Naive B cell (primary cell): Measurements from ENCODE around the gene KCNK4. TPM values are rescaled to one million over a fixed set of nuclear protein-coding genes. Genes with fewer than 3 reads are reported as not detected.
"Not testable (repeated sequence)": the region's sequence is repeated elsewhere in the genome, so short reads cannot be mapped to it uniquely, and the experiment has no call there.

Experiments
- ATAC-seq, 2 donors: fragments of 150-1000 bp; cut with Tn5 transposase; 2 replicates each; pipeline ENCODE4 v1.10.0; 2021; ENCODE audit warnings: low read depth in 2 of 2, mild to moderate bottlenecking in 2 of 2, moderate library complexity in 2 of 2
- DNase-seq: peaks from one replicate; pipeline ENCODE4 v3.0.0; 2022
- H3K27ac Mint-ChIP-seq, 6 donors: one replicate each; pipeline ENCODE4 v1.8.0; 2020 to 2022; ENCODE audit warnings: mild to moderate bottlenecking in 6 of 6, mixed read lengths in 6 of 6, moderate library complexity in 5 of 6, inconsistent platforms in 2 of 6
- H3K27me3 Mint-ChIP-seq, 3 donors: one replicate each; pipeline ENCODE4 v1.8.0; 2021 to 2022; ENCODE audit warnings: mixed read lengths in 3 of 3, mild to moderate bottlenecking in 1 of 3
- H3K36me3 Mint-ChIP-seq, 2 donors: one replicate each; pipeline ENCODE4 v1.8.0; 2020 to 2022; ENCODE audit warnings: mixed read lengths in 2 of 2, inconsistent platforms in 1 of 2, mild to moderate bottlenecking in 1 of 2
- H3K4me1 Mint-ChIP-seq, 3 donors: one replicate each; pipeline ENCODE4 v1.8.0; 2020 to 2022; ENCODE audit warnings: mixed read lengths in 3 of 3, inconsistent platforms in 1 of 3, mild to moderate bottlenecking in 1 of 3, moderate library complexity in 1 of 3
- H3K4me3 Mint-ChIP-seq, 8 donors: one replicate each; pipeline ENCODE4 v1.8.0; 2020 to 2022; ENCODE audit warnings: mild to moderate bottlenecking in 8 of 8, mixed read lengths in 8 of 8, moderate library complexity in 8 of 8, inconsistent platforms in 2 of 8
- H3K9me3 Mint-ChIP-seq, 7 donors: one replicate each; pipeline ENCODE4 v1.8.0; 2020 to 2022; ENCODE audit warnings: mixed read lengths in 7 of 7, mild to moderate bottlenecking in 5 of 7, inconsistent platforms in 2 of 7, moderate library complexity in 1 of 7
- polyA plus RNA-seq, 6 donors: library from polyadenylated mRNA; unstranded; fragments of 300-500 nt; fragmentation: Illumina TruSeq; gene quantifications; one replicate each; pipeline ENCODE4 v1.2.3, GENCODE V29; 2021; ENCODE audit warnings: low read depth in 6 of 6

Gene KCNK4
- polyA plus RNA-seq, 6 donors from 2014 or later: not detected

GRCh38 chr11:64305691-64306562, 14.8 kb downstream of the KCNK4 start:
- Mint-ChIP-seq H3K4me3 (peak overlapping the region; percentile 94 to 100 (median 98)), H3K4me1 (peaks cover 10 to 43% (median 32%) of the 10 kb centered on the region in 3 donors), H3K9me3 (no peaks in the 10 kb centered on the region), H3K27ac (peak overlapping the region; percentile 89 to 98 (median 96)), H3K27me3 (peaks cover 1 to 12% (median 8%) of the 10 kb centered on the region in 3 donors), H3K36me3 (no peaks in the 10 kb centered on the region)
- DNase-seq (peak; percentile 69), ATAC-seq (peak; percentile 17 to 22)

DNA sequence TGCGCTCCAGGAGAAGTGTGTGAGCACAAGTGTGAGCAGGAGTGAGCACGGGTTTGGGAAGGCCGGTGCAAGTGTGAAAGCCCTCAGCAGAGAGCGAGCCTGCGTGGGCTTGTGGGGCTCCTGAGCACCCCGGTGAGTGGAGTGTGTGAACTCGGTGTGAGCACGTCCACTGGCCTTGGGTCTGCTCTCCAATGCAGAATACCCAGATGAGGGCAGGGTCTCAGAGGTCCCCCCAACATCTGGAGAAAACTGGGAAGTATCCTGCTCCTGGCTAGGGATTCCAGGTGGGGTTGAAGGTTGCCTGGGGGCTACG, 15.4 kb downstream of the KCNK4 start:
- ATAC-seq (no peak), DNase-seq (no peak)
- Mint-ChIP-seq H3K27ac (peak overlapping the region; percentile 89 to 98 (median 96)), H3K9me3 (no peaks in the 10 kb centered on the region), H3K4me3 (peak overlapping the region; percentile 94 to 100 (median 98)), H3K4me1 (peaks cover 10 to 39% (median 30%) of the 10 kb centered on the region in 3 donors), H3K36me3 (no peaks in the 10 kb centered on the region), H3K27me3 (peaks cover 0 to 10% (median 5%) of the 10 kb centered on the region in 3 donors)

DNA sequence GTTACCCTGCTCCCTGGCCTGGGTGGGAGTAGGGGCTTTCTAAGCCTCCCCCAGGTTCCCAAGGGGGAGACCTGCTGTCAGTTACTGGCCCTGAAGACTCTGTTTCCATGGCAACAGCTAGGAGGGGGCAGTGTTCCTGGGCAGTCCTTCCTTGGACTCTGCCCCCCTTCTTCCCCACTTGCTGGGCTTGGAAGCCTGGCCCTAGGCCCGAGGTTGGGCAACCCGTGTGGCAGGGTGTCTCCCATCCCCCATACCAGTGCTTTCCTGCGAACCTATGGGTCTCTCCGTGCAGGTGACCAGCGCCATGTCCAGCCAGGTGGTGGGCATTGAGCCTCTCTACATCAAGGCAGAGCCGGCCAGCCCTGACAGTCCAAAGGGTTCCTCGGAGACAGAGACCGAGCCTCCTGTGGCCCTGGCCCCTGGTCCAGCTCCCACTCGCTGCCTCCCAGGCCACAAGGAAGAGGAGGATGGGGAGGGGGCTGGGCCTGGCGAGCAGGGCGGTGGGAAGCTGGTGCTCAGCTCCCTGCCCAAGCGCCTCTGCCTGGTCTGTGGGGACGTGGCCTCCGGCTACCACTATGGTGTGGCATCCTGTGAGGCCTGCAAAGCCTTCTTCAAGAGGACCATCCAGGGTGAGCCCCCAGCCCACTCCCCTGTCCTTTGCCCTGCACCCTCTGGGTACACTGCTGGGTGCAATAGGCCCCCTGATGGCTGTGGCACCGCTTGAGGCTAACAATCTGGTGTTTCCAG, 15.9 kb downstream of the KCNK4 start:
- H3K27me3 Mint-ChIP-seq: peaks cover 0 to 10% (median 5%) of the 10 kb centered on the region in 3 donors
- peaks cover 10 to 34% (median 30%) of the 10 kb centered on the region in 3 donors for H3K4me1 Mint-ChIP-seq
- H3K36me3 Mint-ChIP-seq: no peaks in the 10 kb centered on the region
- H3K27ac Mint-ChIP-seq: peak overlapping the region in 3 of 6 donors; percentile 21 to 89 (median 35)
- DNase-seq: no peak
- peak overlapping the region; percentile 47 to 100 (median 98) for H3K4me3 Mint-ChIP-seq
- no peak for ATAC-seq
- H3K9me3 Mint-ChIP-seq: no peaks in the 10 kb centered on the region

- not testable (repeated sequence) for H3K27me3 Mint-ChIP-seq, DNase-seq, H3K9me3 Mint-ChIP-seq, ATAC-seq, H3K36me3 Mint-ChIP-seq
- peak overlapping the region in 6 of 8 donors; percentile 16 to 97 (median 37) for H3K4me3 Mint-ChIP-seq
- peaks cover 15 to 38% (median 35%) of the 10 kb centered on the region in 3 donors for H3K4me1 Mint-ChIP-seq
- H3K27ac Mint-ChIP-seq: peak overlapping the region in 2 of 6 donors; percentile 18 to 35
Observed at GRCh38 chr11:64307795-64308194, 16.7 kb downstream of the KCNK4 start.

GRCh38 chr11:64312947-64313346, 21.8 kb downstream of the KCNK4 start:
- no peaks in the 10 kb centered on the region for H3K9me3 Mint-ChIP-seq
- peak overlapping the region in 1 of 8 donors; percentile 35 for H3K4me3 Mint-ChIP-seq

DNA sequence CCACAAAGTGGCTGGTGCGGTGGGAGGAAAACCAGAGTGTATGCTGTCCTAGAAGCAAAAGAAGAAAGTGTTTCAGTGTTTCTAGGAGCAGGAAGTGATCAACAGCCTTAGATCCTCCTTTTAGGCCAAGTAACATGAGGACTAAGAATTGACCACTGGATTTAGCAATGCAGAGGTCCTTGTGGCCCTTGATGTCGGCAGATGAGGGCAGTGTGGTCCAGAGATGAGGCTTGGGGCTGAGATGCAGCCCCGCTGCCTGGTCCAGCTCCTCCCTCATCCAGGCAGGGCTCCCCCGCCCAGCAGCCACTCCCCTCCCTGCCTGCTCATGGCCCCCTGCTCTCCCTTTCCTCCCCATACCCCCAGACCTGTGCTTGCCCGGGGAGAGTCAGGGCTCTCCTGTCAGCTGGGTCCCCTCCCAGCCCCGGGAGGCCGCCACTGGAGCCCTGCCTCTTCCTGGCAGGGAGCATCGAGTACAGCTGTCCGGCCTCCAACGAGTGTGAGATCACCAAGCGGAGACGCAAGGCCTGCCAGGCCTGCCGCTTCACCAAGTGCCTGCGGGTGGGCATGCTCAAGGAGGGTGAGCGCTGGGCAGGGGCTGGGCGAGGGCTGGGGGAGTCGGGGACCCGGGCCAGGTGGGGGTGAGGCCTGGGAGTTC, 22.5 kb downstream of the KCNK4 start:
- ATAC-seq: no peak
- no peak overlapping the region for H3K4me3 Mint-ChIP-seq
- DNase-seq: no peak
- no peaks in the 10 kb centered on the region for H3K27me3 Mint-ChIP-seq
- H3K4me1 Mint-ChIP-seq: peaks cover 20 to 43% (median 41%) of the 10 kb centered on the region in 3 donors
- peaks cover 0 to 6% of the 10 kb centered on the region in 2 donors for H3K36me3 Mint-ChIP-seq
- H3K27ac Mint-ChIP-seq: peak overlapping the region in 2 of 6 donors; percentile 22 to 89
- no peaks in the 10 kb centered on the region for H3K9me3 Mint-ChIP-seq

More at GRCh38 chr11:64312947-64313346, 21.8 kb downstream of the KCNK4 start:
- ATAC-seq (no peak), DNase-seq (no peak)
- Mint-ChIP-seq H3K36me3 (peaks cover 0 to 6% of the 10 kb centered on the region in 2 donors), H3K27me3 (no peaks in the 10 kb centered on the region), H3K27ac (peak overlapping the region; percentile 4 to 93 (median 72)), H3K4me1 (peaks cover 17 to 38% (median 36%) of the 10 kb centered on the region in 3 donors)

DNA sequence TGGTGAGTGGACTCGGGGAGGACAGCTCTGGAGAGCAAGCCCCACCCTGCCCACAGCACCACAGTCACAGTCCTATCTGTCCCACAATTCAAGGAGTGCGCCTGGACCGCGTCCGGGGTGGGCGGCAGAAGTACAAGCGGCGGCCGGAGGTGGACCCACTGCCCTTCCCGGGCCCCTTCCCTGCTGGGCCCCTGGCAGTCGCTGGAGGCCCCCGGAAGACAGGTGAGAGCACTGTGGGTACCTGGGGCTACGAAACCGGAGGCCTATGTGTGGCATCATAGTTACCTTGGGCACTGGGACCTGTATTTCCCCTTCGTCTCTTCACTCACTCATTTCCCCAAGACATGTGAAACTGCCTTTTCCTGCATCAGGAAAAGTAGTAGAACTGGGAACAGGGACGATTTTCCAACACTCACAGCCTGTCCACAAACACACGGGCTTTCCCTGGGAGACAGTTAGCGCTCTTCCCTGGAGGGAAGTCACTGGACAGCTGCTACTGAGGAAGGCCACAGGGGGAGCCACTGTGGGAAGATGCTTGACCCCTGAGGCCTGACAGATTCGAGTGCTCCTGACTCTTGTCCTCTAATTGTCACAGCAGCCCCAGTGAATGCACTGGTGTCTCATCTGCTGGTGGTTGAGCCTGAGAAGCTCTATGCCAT, 23.2 kb downstream of the KCNK4 start:
- Mint-ChIP-seq H3K4me1 (peaks cover 26 to 47% (median 47%) of the 10 kb centered on the region in 3 donors), H3K9me3 (no peaks in the 10 kb centered on the region), H3K27ac (peak overlapping the region in 2 of 6 donors; percentile 11 to 29), H3K27me3 (no peaks in the 10 kb centered on the region), H3K36me3 (peaks cover 0 to 6% of the 10 kb centered on the region in 2 donors), H3K4me3 (peak overlapping the region in 2 of 8 donors; percentile 16 to 20)
- no peak for DNase-seq
- ATAC-seq: no peak

- DNase-seq (no peak), ATAC-seq (no peak)
- H3K27ac Mint-ChIP-seq: peak overlapping the region in 2 of 6 donors; percentile 11 to 76
Observed at GRCh38 chr11:64314805-64315561, 23.9 kb downstream of the KCNK4 start.

GRCh38 chr11:64315667-64316526, 24.8 kb downstream of the KCNK4 start:
- Mint-ChIP-seq H3K27ac (peak overlapping the region in 5 of 6 donors; percentile 99 to 100 (median 100)), H3K36me3 (peaks cover 0 to 16% of the 10 kb centered on the region in 2 donors), H3K4me3 (peak overlapping the region; percentile 82 to 99 (median 95)), H3K4me1 (peaks cover 39 to 60% (median 55%) of the 10 kb centered on the region in 3 donors)
- not testable (repeated sequence) for ATAC-seq, H3K9me3 Mint-ChIP-seq, DNase-seq, H3K27me3 Mint-ChIP-seq

More at GRCh38 chr11:64314805-64315561, 23.9 kb downstream of the KCNK4 start:
- H3K9me3 Mint-ChIP-seq: no peaks in the 10 kb centered on the region
- H3K27me3 Mint-ChIP-seq: no peaks in the 10 kb centered on the region
- peaks cover 31 to 54% (median 51%) of the 10 kb centered on the region in 3 donors for H3K4me1 Mint-ChIP-seq
- peak overlapping the region in 5 of 8 donors; percentile 16 to 73 (median 33) for H3K4me3 Mint-ChIP-seq
- H3K36me3 Mint-ChIP-seq: peaks cover 0 to 6% of the 10 kb centered on the region in 2 donors

GRCh38 chr11:64316672-64317324, 25.7 kb downstream of the KCNK4 start:
- Mint-ChIP-seq H3K9me3 (no peaks in the 10 kb centered on the region), H3K27ac (peak overlapping the region; percentile 99 to 100 (median 100)), H3K36me3 (peaks cover 0 to 22% of the 10 kb centered on the region in 2 donors), H3K4me1 (peaks cover 42 to 67% (median 57%) of the 10 kb centered on the region in 3 donors), H3K27me3 (no peaks in the 10 kb centered on the region), H3K4me3 (peak overlapping the region; percentile 82 to 99 (median 95))
- ATAC-seq: peak; percentile 6 to 11
- DNase-seq: no peak
